ENCODE measurements around the gene CACNA1I. TPM values are rescaled to one million over a fixed set of nuclear protein-coding genes. Genes with fewer than 3 reads are reported as not detected.

CACNA1I gene
- polyA plus RNA-seq, 1 donor = 0.04 TPM

DNA sequence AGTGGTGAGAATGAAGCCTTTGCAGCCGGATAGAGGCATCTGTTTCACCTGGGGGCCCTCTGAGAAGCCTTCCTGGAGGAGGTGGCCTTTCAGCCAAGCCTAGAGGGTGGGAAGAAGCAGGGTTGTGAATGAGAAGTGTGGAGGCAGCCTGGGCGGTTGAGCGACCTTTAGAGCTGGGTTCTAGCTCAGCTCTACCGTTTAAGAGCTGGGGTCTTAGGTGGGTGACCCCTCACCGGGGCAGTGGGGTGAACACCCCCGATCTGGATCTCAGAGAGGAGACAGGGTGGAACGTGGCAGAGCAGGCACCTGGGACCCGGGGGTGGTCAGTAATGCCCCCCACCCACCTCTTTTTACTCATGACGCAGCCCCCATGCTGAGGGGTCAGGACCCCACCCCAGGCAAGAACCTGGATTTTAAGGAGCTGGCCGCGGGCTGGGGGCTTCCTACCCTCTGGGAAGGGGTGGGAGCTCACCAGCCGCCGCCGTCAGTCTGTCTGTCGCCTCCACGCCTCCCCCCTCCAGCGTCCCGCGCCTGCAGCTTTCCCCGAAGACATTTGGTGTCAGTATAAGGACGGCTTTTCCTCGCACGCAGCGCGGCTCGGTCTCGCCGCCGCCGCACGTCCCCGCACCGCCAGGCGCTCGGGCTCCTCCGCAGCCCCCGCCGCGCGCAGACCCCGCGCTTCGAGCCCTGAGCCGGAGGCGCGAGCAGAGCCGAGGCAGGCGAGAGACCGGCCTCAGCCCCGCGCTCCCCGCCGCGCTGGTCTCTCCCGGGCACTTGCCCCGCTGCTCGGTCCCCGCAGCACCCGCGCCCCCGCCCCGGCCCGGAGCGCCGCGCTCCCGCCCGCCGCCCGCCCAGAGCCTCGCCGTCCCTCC, 13.3 kb upstream of the CACNA1I start:
- no peak overlapping the region for H3K4me3 ChIP-seq (ENCODE audit: low read length)
- peaks cover 75% of the 10 kb centered on the region for H3K27me3 ChIP-seq (ENCODE audit: control insufficient read depth, insufficient read depth, low read length)
- WGBS (ENCODE audit: insufficient coverage, low lambda C conversion rate) = no CpG with 5 or more reads among the region's 72 CpGs
- H3K36me3 ChIP-seq (ENCODE audit: control insufficient read depth, insufficient read depth, low read length) = no peaks in the 10 kb centered on the region
- H3K4me1 ChIP-seq (ENCODE audit: control insufficient read depth, insufficient read depth, low read length) = peaks cover 8% of the 10 kb centered on the region
- H3K9me3 ChIP-seq (ENCODE audit: control insufficient read depth, low read depth, low read length) = no peaks in the 10 kb centered on the region
- no peak overlapping the region for H3K27ac ChIP-seq (ENCODE audit: low read length)
- peak in 1 of 2 donors; percentile 22 for DNase-seq

DNA sequence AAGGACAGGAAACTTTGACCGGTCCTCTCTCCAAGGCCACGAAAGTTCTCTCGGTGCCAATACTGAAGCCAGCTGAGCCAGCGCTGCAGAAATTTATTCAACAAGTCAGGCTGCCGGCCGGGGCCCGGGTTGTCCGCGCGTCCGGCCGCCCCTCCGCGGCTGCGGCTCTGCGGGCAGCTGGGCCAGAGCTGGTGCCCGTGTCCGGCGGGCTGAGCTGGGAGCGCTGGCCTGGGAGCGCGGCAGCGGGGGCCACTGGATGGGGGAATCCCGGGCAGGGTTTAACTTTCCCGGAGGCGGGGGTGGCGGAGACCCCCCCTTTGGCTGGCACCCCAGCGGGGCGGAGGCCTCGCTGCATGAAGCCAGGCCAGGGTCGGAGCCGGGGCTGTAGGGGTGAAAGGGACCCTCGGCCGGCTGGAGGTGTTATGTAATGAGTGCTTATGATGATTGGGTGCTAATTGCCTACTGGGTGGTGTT, 12.3 kb upstream of the CACNA1I start:
- DNase-seq = no peak
- Histone ChIP-seq H3K4me1 (ENCODE audit: control insufficient read depth, insufficient read depth, low read length) (peaks cover 8% of the 10 kb centered on the region), H3K27ac (ENCODE audit: low read length) (no peak overlapping the region), H3K9me3 (ENCODE audit: control insufficient read depth, low read depth, low read length) (no peaks in the 10 kb centered on the region), H3K36me3 (ENCODE audit: control insufficient read depth, insufficient read depth, low read length) (no peaks in the 10 kb centered on the region), H3K27me3 (ENCODE audit: control insufficient read depth, insufficient read depth, low read length) (peaks cover 70% of the 10 kb centered on the region), H3K4me3 (ENCODE audit: low read length) (no peak overlapping the region)
- no CpG with 5 or more reads among the region's 34 CpGs for WGBS (ENCODE audit: insufficient coverage, low lambda C conversion rate)

GRCh38 chr22:39558950-39559349, 11.6 kb upstream of the CACNA1I start:
- DNase-seq = no peak
- no CpG with 5 or more reads among the region's 14 CpGs for WGBS (ENCODE audit: insufficient coverage, low lambda C conversion rate)
- Histone ChIP-seq H3K4me1 (ENCODE audit: control insufficient read depth, insufficient read depth, low read length) (peaks cover 8% of the 10 kb centered on the region), H3K27ac (ENCODE audit: low read length) (no peak overlapping the region), H3K4me3 (ENCODE audit: low read length) (no peak overlapping the region), H3K27me3 (ENCODE audit: control insufficient read depth, insufficient read depth, low read length) (peaks cover 69% of the 10 kb centered on the region), H3K36me3 (ENCODE audit: control insufficient read depth, insufficient read depth, low read length) (no peaks in the 10 kb centered on the region), H3K9me3 (ENCODE audit: control insufficient read depth, low read depth, low read length) (no peaks in the 10 kb centered on the region)

- Histone ChIP-seq H3K4me1 (ENCODE audit: control insufficient read depth, insufficient read depth, low read length) (peaks cover 8% of the 10 kb centered on the region), H3K9me3 (ENCODE audit: control insufficient read depth, low read depth, low read length) (no peaks in the 10 kb centered on the region), H3K36me3 (ENCODE audit: control insufficient read depth, insufficient read depth, low read length) (no peaks in the 10 kb centered on the region), H3K27ac (ENCODE audit: low read length) (no peak overlapping the region), H3K4me3 (ENCODE audit: low read length) (no peak overlapping the region), H3K27me3 (ENCODE audit: control insufficient read depth, insufficient read depth, low read length) (peaks cover 67% of the 10 kb centered on the region)
- DNase-seq = no peak
- no CpG with 5 or more reads among the region's 11 CpGs for WGBS (ENCODE audit: insufficient coverage, low lambda C conversion rate)
Observed at GRCh38 chr22:39559456-39560105, 11.0 kb upstream of the CACNA1I start.

DNA sequence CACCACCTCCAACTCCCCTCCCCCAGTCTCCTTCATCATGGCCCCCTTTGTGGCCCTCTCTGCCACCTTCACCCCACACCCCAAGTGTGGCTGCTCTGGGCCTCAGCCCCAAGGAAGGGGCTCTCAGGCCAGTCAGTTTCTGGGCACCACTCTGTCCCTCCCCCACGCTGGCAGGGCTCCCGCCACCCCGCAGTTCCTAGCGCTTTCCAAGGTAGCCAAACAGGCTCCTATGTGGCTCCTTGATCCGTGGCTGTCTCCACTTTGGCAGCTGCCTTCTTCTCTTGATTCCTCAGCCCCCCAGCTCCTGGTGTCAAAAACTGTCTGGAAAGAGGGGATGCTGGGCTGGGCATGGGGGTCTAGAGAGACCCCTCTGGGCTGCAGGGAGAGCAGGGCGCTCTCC, 10.4 kb upstream of the CACNA1I start:
- DNase-seq = no peak
- Histone ChIP-seq H3K9me3 (ENCODE audit: control insufficient read depth, low read depth, low read length) (no peaks in the 10 kb centered on the region), H3K27ac (ENCODE audit: low read length) (no peak overlapping the region), H3K27me3 (ENCODE audit: control insufficient read depth, insufficient read depth, low read length) (peaks cover 67% of the 10 kb centered on the region), H3K4me3 (ENCODE audit: low read length) (no peak overlapping the region), H3K4me1 (ENCODE audit: control insufficient read depth, insufficient read depth, low read length) (peaks cover 8% of the 10 kb centered on the region), H3K36me3 (ENCODE audit: control insufficient read depth, insufficient read depth, low read length) (no peaks in the 10 kb centered on the region)
- no CpG with 5 or more reads among the region's 6 CpGs for WGBS (ENCODE audit: insufficient coverage, low lambda C conversion rate)

- H3K27ac ChIP-seq (ENCODE audit: low read length) = no peak overlapping the region
- peaks cover 5% of the 10 kb centered on the region for H3K9me3 ChIP-seq (ENCODE audit: control insufficient read depth, low read depth, low read length)
- no peak for DNase-seq
- WGBS (ENCODE audit: insufficient coverage, low lambda C conversion rate) = no CpG with 5 or more reads among the region's 9 CpGs
- peaks cover 4% of the 10 kb centered on the region for H3K4me1 ChIP-seq (ENCODE audit: control insufficient read depth, insufficient read depth, low read length)
- H3K4me3 ChIP-seq (ENCODE audit: low read length) = no peak overlapping the region
- H3K27me3 ChIP-seq (ENCODE audit: control insufficient read depth, insufficient read depth, low read length) = peaks cover 42% of the 10 kb centered on the region
- H3K36me3 ChIP-seq (ENCODE audit: control insufficient read depth, insufficient read depth, low read length) = no peaks in the 10 kb centered on the region
Observed at GRCh38 chr22:39562839-39563489, 7.6 kb upstream of the CACNA1I start.

DNA sequence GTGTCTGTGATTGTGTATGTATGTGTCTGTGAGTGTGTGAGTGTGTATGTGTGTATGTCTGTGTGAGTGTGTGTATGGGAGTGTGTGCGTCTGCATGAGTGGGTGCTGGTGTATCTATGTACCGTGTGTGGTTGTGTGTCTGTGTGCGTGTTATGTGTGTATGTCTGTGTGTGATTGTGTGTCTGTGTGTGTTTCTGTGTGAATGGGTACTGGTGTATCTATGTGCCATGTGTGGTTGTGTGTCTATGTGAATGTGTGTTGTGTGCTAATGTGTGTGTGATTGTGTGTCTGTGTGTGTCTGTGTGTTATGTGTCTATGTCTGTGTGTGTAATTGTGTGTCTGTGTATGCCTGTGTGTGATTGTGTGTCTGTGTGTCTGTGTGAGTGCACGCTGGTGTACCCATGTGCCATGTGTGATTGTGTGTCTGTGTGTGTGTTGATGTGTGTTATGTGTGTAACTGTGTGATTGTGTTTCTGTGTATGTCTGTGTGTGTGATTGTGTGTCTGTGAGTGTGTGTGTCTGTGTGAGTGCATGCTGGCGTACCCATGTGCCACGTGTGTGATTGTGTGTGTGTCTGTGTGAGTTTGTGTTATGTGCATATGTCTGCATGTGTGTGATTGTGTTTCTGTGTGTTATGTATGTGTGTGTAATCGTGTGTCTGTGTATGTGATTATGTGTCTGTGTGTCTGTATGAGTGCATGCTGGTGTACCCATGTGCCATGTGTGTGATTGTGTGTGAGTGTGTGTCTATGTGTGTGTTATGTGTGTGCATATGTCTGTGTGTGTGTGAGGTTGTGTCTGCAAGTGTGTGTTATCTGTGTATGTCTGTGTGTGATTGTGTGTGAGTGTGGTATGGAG, 6.8 kb upstream of the CACNA1I start:
- H3K36me3 ChIP-seq (ENCODE audit: control insufficient read depth, insufficient read depth, low read length) = no peaks in the 10 kb centered on the region
- no CpG with 5 or more reads among the region's 7 CpGs for WGBS (ENCODE audit: insufficient coverage, low lambda C conversion rate)
- H3K27me3 ChIP-seq (ENCODE audit: control insufficient read depth, insufficient read depth, low read length) = peaks cover 34% of the 10 kb centered on the region
- no peak overlapping the region for H3K27ac ChIP-seq (ENCODE audit: low read length)
- no peak for DNase-seq
- H3K9me3 ChIP-seq (ENCODE audit: control insufficient read depth, low read depth, low read length) = peaks cover 5% of the 10 kb centered on the region
- H3K4me1 ChIP-seq (ENCODE audit: control insufficient read depth, insufficient read depth, low read length) = no peaks in the 10 kb centered on the region
- no peak overlapping the region for H3K4me3 ChIP-seq (ENCODE audit: low read length)

DNA sequence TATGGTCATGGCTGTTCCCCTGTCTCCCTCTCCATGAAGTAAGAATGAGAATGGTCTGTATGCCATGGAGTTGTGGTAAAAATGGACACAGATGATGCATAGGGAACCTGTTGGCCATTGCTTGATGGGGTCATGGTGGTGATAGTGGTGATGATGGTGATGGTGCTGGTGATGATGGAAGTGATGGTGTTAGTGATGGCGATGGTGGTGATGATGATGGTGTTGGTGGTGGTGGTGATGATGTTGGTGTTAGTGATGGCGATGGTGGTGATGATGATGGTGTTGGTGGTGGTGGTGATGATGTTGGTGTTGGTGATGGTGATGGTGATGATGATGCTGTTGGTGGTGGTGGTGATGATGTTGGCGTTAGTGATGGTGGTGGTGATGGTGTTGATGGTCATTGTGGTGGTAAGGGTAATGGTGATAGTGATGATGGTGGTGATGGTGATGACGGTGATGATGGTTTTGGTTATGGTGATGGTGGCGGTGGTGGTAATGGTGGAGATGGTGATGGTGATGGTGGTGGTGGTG, 5.1 kb upstream of the CACNA1I start:
- peaks cover 18% of the 10 kb centered on the region for H3K27me3 ChIP-seq (ENCODE audit: control insufficient read depth, insufficient read depth, low read length)
- H3K36me3 ChIP-seq (ENCODE audit: control insufficient read depth, insufficient read depth, low read length) = no peaks in the 10 kb centered on the region
- peaks cover 5% of the 10 kb centered on the region for H3K9me3 ChIP-seq (ENCODE audit: control insufficient read depth, low read depth, low read length)
- WGBS (ENCODE audit: insufficient coverage, low lambda C conversion rate) = 100% methylated on average over 3 of the region's 5 CpGs
- H3K27ac ChIP-seq (ENCODE audit: low read length) = no peak overlapping the region
- H3K4me3 ChIP-seq (ENCODE audit: low read length) = no peak overlapping the region
- DNase-seq = no peak
- no peaks in the 10 kb centered on the region for H3K4me1 ChIP-seq (ENCODE audit: control insufficient read depth, insufficient read depth, low read length)

DNA sequence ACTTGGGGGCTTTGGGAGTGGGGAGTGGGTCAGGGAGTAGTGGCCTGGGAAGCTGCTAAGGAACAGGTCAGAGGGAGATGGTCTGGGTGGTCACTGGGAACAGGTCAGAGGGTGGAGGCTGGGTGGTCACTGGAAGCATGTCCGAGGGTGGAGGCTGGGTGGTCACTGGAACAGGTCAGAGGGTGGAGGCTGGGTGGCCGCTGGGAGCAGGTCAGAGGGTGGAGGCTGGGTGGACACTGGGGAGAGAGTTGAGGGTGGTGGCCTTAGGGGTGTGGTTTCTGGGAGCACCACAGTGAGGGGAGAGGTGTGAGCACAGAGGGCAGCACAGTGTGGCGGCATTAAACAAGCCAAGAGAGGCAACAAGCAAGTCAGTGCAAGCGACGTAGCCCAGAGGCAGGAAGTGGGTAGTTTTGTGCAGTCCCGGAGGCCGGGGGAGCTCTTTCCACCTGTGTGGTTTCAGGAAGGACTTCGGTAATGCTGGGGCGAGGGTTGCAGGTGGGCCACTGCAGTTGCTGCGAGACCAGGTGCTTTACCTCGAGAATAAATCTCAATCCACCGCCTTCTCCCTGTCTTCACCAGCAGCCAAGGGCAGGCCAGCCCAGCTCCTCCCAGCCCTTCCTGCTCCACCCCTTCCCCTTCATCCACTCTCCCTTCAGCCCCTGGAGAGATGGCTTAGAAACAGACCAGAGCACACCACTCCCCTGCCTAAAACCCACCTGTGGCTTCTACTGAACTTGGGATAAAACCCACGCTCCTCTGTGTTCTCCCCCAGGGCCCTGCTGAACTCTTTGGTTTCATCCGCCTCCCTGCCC, 3.2 kb upstream of the CACNA1I start:
- Histone ChIP-seq H3K4me3 (ENCODE audit: low read length) (no peak overlapping the region), H3K4me1 (ENCODE audit: control insufficient read depth, insufficient read depth, low read length) (no peaks in the 10 kb centered on the region), H3K36me3 (ENCODE audit: control insufficient read depth, insufficient read depth, low read length) (no peaks in the 10 kb centered on the region), H3K27ac (ENCODE audit: low read length) (no peak overlapping the region), H3K27me3 (ENCODE audit: control insufficient read depth, insufficient read depth, low read length) (peaks cover 5% of the 10 kb centered on the region), H3K9me3 (ENCODE audit: control insufficient read depth, low read depth, low read length) (peaks cover 5% of the 10 kb centered on the region)
- DNase-seq = no peak
- 100% methylated on average over 1 of the region's 14 CpGs for WGBS (ENCODE audit: insufficient coverage, low lambda C conversion rate)
